Heart left ventricle (tissue), 16 donors: ENCODE data around the gene CD1E. TPM values are rescaled to one million over a fixed set of nuclear protein-coding genes. Genes with fewer than 3 reads are reported as not detected.
"Not testable (repeated sequence)": the region's sequence is repeated elsewhere in the genome, so short reads cannot be mapped to it uniquely, and the experiment has no call there.

Experiments
- ATAC-seq, 4 donors: fragments of 200-7000 bp; cut with Tn5 transposase; one replicate each; pipeline ENCODE4 v1.9.1; 2020 to 2022; ENCODE audit warnings: moderate library complexity in 4 of 4, mild to moderate bottlenecking in 3 of 4, moderate number of reproducible peaks in 1 of 4
- DNase-seq, 5 donors: peaks; one replicate each; pipeline ENCODE4 v3.0.0-alpha.2; 2020
- H3K27ac ChIP-seq, 12 donors: fragments of 200-600 bp; sonication (generic) in 4 of 12; one replicate each; pipeline versions ENCODE4 v1.5.0 to v1.8.0; 2016 to 2022; ENCODE audit warnings: mild to moderate bottlenecking in 2 of 12
- H3K27me3 ChIP-seq, 9 donors: fragments of 200-600 bp; sonication (generic) in 2 of 9; one replicate each; pipeline versions ENCODE4 v1.5.1 to v1.8.0; 2016 to 2022; ENCODE audit warnings: mild to moderate bottlenecking in 3 of 9
- H3K36me3 ChIP-seq, 9 donors: fragments of 200-600 bp; sonication (generic) in 2 of 9; one replicate each; pipeline versions ENCODE4 v1.5.0 to v1.8.0; 2018 to 2022; ENCODE audit warnings: mild to moderate bottlenecking in 2 of 9
- H3K4me1 ChIP-seq, 12 donors: fragments of 200-600 bp; sonication (generic) in 4 of 12; one replicate each; pipeline versions ENCODE4 v1.5.0 to v1.8.0; 2016 to 2022; ENCODE audit warnings: mild to moderate bottlenecking in 3 of 12
- H3K4me3 ChIP-seq, 12 donors: fragments of 200-600 bp; sonication (generic) in 4 of 12; one replicate each; pipeline versions ENCODE4 v1.5.0 to v1.8.0; 2017 to 2022; ENCODE audit warnings: mild to moderate bottlenecking in 9 of 12, moderate library complexity in 4 of 12
- H3K9me3 ChIP-seq, 12 donors: fragments of 200-600 bp; sonication (generic) in 4 of 12; one replicate each; pipeline versions ENCODE4 v1.5.0 to v1.8.0; 2016 to 2022; ENCODE audit warnings: mild to moderate bottlenecking in 1 of 12
- CTCF ChIP-seq, 12 donors: fragments of 200-600 bp; sonication (generic) in 4 of 12; IDR thresholded peaks; one replicate each; pipeline versions ENCODE4 v1.5.0 to v1.8.0; 2018 to 2022; ENCODE audit warnings: antibody characterized with exemption in 12 of 12, mild to moderate bottlenecking in 5 of 12
- POLR2A ChIP-seq, 2 donors: fragments of 450-650 bp; IDR thresholded peaks; one replicate each; pipeline ENCODE4 v1.6.1; 2017; ENCODE audit warnings: antibody characterized with exemption in 2 of 2, mild to moderate bottlenecking in 2 of 2, moderate library complexity in 2 of 2
- WGBS, 4 donors: extraction: QIAGEN DNeasy Blood & Tissue Kit in 2 of 4; methylation state at CpG; one replicate each; pipeline versions ENCODE4 v1.1.5 to v1.1.7; 2013 to 2018; 5-methylcytosine and 5-hydroxymethylcytosine counted together
- intact Hi-C, 10 donors: fragments of 100-400 bp; cut with DNase I; formaldehyde crosslinking; loops; one replicate each; pipeline versions ENCODE4 v1.11.1 to v1.14.2; 2022
- polyA plus RNA-seq, 2 donors: library from polyadenylated mRNA; stranded (reverse); fragments of 200-250 nt; gene quantifications; one replicate each; pipeline ENCODE4 v1.2.3, GENCODE V29; 2013
- total RNA-seq, 9 donors: library from RNA; depleted of rRNA in 2 of 9; stranded (reverse); fragments of >200 nt in 2 of 9; fragmentation: NEBNext Ultra II Directional in 3 of 9; extraction: Animal tissue kit (Norgen Biotek cat#: 25700) in 3 of 9; gene quantifications; one replicate each; pipeline versions ENCODE4 v1.1.0 to v1.2.4, GENCODE V29; 2016 to 2023
- donor health status: ischemic (EF 13 %, LVEDD 7.1; RV severe dilation, severe dysfunction).
- donor health status: healthy with polysubstance abuse.
- donor health status: DM: no; HTN: yes; CAD: no.
- donor health status: DM: no; HTN: no; CAD: no.
- donor health status: ischemic (EF 25% LVEDD 6.9; RV normal size, moderate dysfunction).
- donor health status: ischemic (EF 25% LVEDD 5.7; RV mildly dilated, moderate dysfunction).
- donor health status: healthy.
- donor health status: DM: yes; HTN: yes; CAD: no.
- donor health status: ischemic (EF 35%, LVEDD 5.7; RV mildly dilated, moderate dysfunction).
- donor health status: nonischemic (EF 11% LVEDD 7.7; RV severe dilation, severe dysfunction).
- donor health status: DM: yes; HTN: yes; CAD: no.
- donor health status: PGD.
- donor health status: ischemic (EF 29% LVEDD 5.4; RV normal size, mild dysfunction).
- donor health status: nonischemic (EF 23%, LVEDD 6.1; RV moderate dilation, normal function).

CD1E gene
- total and polyA plus RNA-seq, 11 donors: 0.25 to 0.59 (median 0.33) TPM; not detected in 6

GRCh38 chr1:158362482-158362881, 8.8 kb downstream of the CD1E start:
- Histone ChIP-seq H3K4me3 (no peak overlapping the region), H3K4me1 (no peaks in the 10 kb centered on the region), H3K9me3 (no peaks in the 10 kb centered on the region), H3K27ac (no peak overlapping the region), H3K36me3 (no peaks in the 10 kb centered on the region), H3K27me3 (no peaks in the 10 kb centered on the region)
- intact Hi-C loops: no loop called here
- ATAC-seq (no peak), DNase-seq (no peak)
- 18 to 42% (median 29%) methylated on average over 1 of the region's 1 CpG for WGBS, 4 donors
- TF ChIP-seq CTCF (IDR thresholded peaks at IDR 0.05) (no peak), POLR2A (IDR thresholded peaks at IDR 0.05) (no peak)

- H3K4me3 ChIP-seq: no peak overlapping the region
- no peaks in the 10 kb centered on the region for H3K27me3 ChIP-seq
- DNase-seq (no peak), ATAC-seq (no peak)
- 62 to 74% (median 64%) methylated on average over 1 of the region's 1 CpG for WGBS, 4 donors
- intact Hi-C loops: no loop called here
- no peak overlapping the region for H3K27ac ChIP-seq
- H3K4me1 ChIP-seq: no peaks in the 10 kb centered on the region
- no peaks in the 10 kb centered on the region for H3K36me3 ChIP-seq
- TF ChIP-seq POLR2A (IDR thresholded peaks at IDR 0.05) (no peak), CTCF (IDR thresholded peaks at IDR 0.05) (no peak)
- no peaks in the 10 kb centered on the region for H3K9me3 ChIP-seq
These were observed 9.2 kb downstream of the CD1E start for GRCh38 chr1:158362941-158363340.

- DNase-seq: no peak
- no peaks in the 10 kb centered on the region for H3K4me1 ChIP-seq
- ATAC-seq: no peak
- H3K27me3 ChIP-seq: no peaks in the 10 kb centered on the region
- no peaks in the 10 kb centered on the region for H3K36me3 ChIP-seq
- H3K27ac ChIP-seq: no peak overlapping the region
- H3K9me3 ChIP-seq: peaks cover 0 to 14% (median 3%) of the 10 kb centered on the region in 12 donors
- no peak for TF ChIP-seq POLR2A (IDR thresholded peaks at IDR 0.05)
- no peak for TF ChIP-seq CTCF (IDR thresholded peaks at IDR 0.05)
- no peak overlapping the region for H3K4me3 ChIP-seq
- intact Hi-C loops: no loop called here
These were observed 13.1 kb downstream of the CD1E start for GRCh38 chr1:158366783-158367182.

- intact Hi-C loops: no loop called here
- H3K4me3 ChIP-seq: no peak overlapping the region
- peaks cover 0 to 24% (median 11%) of the 10 kb centered on the region in 12 donors for H3K9me3 ChIP-seq
- no peaks in the 10 kb centered on the region for H3K36me3 ChIP-seq
- DNase-seq (no peak), ATAC-seq (no peak)
- WGBS, 4 donors: 60 to 70% (median 63%) methylated on average over 6 of the region's 6 CpGs
- no peaks in the 10 kb centered on the region for H3K27me3 ChIP-seq
- no peaks in the 10 kb centered on the region for H3K4me1 ChIP-seq
- TF ChIP-seq POLR2A (IDR thresholded peaks at IDR 0.05): no peak
- no peak for TF ChIP-seq CTCF (IDR thresholded peaks at IDR 0.05)
- H3K27ac ChIP-seq: no peak overlapping the region
These were observed 17.7 kb downstream of the CD1E start for GRCh38 chr1:158371188-158371953.

GRCh38 chr1:158374101-158374500, 20.4 kb downstream of the CD1E start:
- H3K27me3 ChIP-seq, H3K4me3 ChIP-seq, H3K4me1 ChIP-seq, H3K27ac ChIP-seq, ATAC-seq, DNase-seq, H3K36me3 ChIP-seq, intact Hi-C loops: not testable (repeated sequence)
- peaks cover 0 to 24% (median 11%) of the 10 kb centered on the region in 12 donors for H3K9me3 ChIP-seq
- WGBS, 4 donors: 93 to 94% (median 93%) methylated on average over 6 to 25 of the region's 25 CpGs
